C4-2B (cell line): ENCODE results near the gene ACSF3.

Experiments used
- ZFX ChIP-seq: fragments of 450-650 bp; IDR thresholded peaks from 2 replicates; pipeline ENCODE4 v1.6.1; 2017
- TF ChIP-seq, protein P1 (sequence below): fragments of 450-650 bp; conservative IDR thresholded peaks from 2 replicates; pipeline ENCODE4 v1.5.1; 2017; ENCODE audit warnings: mild to moderate bottlenecking

DNA sequence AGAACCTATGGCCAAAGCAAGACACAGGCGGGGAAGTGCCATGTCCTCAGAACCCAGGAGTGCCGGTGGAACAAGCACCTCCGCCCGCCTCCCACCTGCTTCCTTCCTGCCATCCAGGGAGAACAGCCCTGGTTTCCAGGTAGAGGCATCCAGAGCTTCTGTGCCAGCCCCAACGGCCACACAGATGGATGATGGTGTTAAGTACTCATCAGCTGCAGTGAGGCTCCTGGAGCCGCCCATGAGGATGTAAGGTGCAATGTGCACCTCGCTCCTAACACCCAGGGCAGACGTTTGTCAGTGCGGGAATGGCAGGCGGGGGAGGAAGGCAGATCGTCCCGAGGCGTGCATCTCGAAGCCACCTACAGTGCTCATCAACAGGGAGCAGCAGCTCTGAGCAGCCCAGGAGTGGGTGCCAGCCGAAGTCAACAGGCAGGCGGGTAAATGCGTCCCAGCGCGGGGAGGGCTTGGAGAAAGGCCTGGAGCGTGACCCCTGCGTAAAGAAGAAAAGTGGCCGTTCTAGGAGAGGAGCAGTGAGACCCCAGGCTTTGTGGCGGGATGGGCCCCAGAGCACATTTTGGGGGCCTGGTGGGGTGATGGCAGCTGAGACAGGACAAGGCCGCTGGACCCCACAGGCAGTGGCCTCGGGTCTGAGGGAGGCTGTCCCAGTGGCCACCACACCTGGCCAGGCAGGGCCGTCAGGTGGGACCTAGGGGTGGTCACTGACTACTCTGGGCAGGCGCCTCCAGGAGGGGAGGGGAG, 46.1 kb upstream of the ACSF3 start:
- TF ChIP-seq, protein P1, sequence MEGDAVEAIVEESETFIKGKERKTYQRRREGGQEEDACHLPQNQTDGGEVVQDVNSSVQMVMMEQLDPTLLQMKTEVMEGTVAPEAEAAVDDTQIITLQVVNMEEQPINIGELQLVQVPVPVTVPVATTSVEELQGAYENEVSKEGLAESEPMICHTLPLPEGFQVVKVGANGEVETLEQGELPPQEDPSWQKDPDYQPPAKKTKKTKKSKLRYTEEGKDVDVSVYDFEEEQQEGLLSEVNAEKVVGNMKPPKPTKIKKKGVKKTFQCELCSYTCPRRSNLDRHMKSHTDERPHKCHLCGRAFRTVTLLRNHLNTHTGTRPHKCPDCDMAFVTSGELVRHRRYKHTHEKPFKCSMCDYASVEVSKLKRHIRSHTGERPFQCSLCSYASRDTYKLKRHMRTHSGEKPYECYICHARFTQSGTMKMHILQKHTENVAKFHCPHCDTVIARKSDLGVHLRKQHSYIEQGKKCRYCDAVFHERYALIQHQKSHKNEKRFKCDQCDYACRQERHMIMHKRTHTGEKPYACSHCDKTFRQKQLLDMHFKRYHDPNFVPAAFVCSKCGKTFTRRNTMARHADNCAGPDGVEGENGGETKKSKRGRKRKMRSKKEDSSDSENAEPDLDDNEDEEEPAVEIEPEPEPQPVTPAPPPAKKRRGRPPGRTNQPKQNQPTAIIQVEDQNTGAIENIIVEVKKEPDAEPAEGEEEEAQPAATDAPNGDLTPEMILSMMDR, result no peak
- no peak for TF ChIP-seq ZFX
